GM12891 (cell line): Measurements from ENCODE around the gene ENKD1.

Source experiments
- DNase-seq: peaks from one replicate; pipeline ENCODE4 v3.0.0; 2011; ENCODE audit warnings: low spot score; ENCODE audit not compliant: insufficient read length
- FAIRE-seq: peaks from 2 replicates; lab custom pipeline; 2011; peaks lifted over from hg19 to GRCh38; lab: Jason Lieb, UNC
- PAX5 ChIP-seq: IDR thresholded peaks from 2 replicates; pipeline ENCODE4 v1.6.1; 2011; ENCODE audit warnings: low read length, moderate library complexity, mild to moderate bottlenecking; ENCODE audit not compliant: insufficient read depth, severe bottlenecking
- POLR2A ChIP-seq: IDR thresholded peaks from 2 replicates; pipeline ENCODE4 v1.6.1; 2011; ENCODE audit warnings: low read depth, low read length, control low read depth
- POLR2AphosphoS5 ChIP-seq: IDR thresholded peaks from 2 replicates; pipeline ENCODE4 v1.6.1; 2011; ENCODE audit warnings: low read depth, low read length, control low read depth
- POU2F2 ChIP-seq: IDR thresholded peaks from 2 replicates; pipeline ENCODE4 v1.6.1; 2011; ENCODE audit warnings: low read depth, mild to moderate bottlenecking, control low read depth, low read length, moderate library complexity
- SPI1 ChIP-seq: IDR thresholded peaks from 2 replicates; pipeline ENCODE4 v1.6.1; 2011; ENCODE audit warnings: low read depth, low read length, control low read depth
- TAF1 ChIP-seq: IDR thresholded peaks from 2 replicates; pipeline ENCODE4 v1.6.1; 2011; ENCODE audit warnings: low read depth, low read length, control low read depth

ENKD1 gene

GRCh38 chr16:67641779-67642708, 24.5 kb downstream of the ENKD1 start:
- TF ChIP-seq POU2F2 (no peak), SPI1 (no peak), POLR2AphosphoS5 (no peak), POLR2A (no peak), TAF1 (no peak), PAX5 (no peak)
- DNase-seq (no peak), FAIRE-seq (no peak)

GRCh38 chr16:67637625-67638024, 28.9 kb downstream of the ENKD1 start:
- no peak for FAIRE-seq
- TF ChIP-seq POLR2AphosphoS5 = no peak
- TF ChIP-seq SPI1 = no peak
- TF ChIP-seq POLR2A = no peak
- no peak for TF ChIP-seq PAX5
- no peak for TF ChIP-seq POU2F2
- no peak for TF ChIP-seq TAF1
- DNase-seq = no peak

GRCh38 chr16:67636713-67637112, 29.8 kb downstream of the ENKD1 start:
- TF ChIP-seq TAF1 (no peak), PAX5 (no peak), POU2F2 (no peak), SPI1 (no peak), POLR2AphosphoS5 (no peak), POLR2A (no peak)
- FAIRE-seq (no peak), DNase-seq (no peak)

- FAIRE-seq = no peak
- no peak for DNase-seq
- TF ChIP-seq PAX5 (no peak), SPI1 (no peak), POLR2AphosphoS5 (no peak), POU2F2 (no peak), POLR2A (no peak), TAF1 (no peak)
Observed at GRCh38 chr16:67632415-67633172, 34.0 kb downstream of the ENKD1 start.

GRCh38 chr16:67628216-67628615, 38.3 kb downstream of the ENKD1 start:
- DNase-seq (no peak), FAIRE-seq (no peak)
- no peak for TF ChIP-seq POLR2A
- no peak for TF ChIP-seq SPI1
- TF ChIP-seq POU2F2 = no peak
- TF ChIP-seq POLR2AphosphoS5 = no peak
- TF ChIP-seq TAF1 = no peak
- no peak for TF ChIP-seq PAX5

GRCh38 chr16:67613808-67614207, 52.7 kb downstream of the ENKD1 start:
- FAIRE-seq (no peak), DNase-seq (no peak)
- TF ChIP-seq POU2F2 (no peak), SPI1 (no peak), POLR2A (no peak), TAF1 (no peak), POLR2AphosphoS5 (no peak), PAX5 (no peak)
